Endothelial cell (in vitro differentiated cells): ENCODE measurements around the gene GRK6. TPM values are rescaled to one million over a fixed set of nuclear protein-coding genes. Genes with fewer than 3 reads are reported as not detected.

Experiments
- DNase-seq: peaks from one replicate; pipeline ENCODE4 v3.0.0; 2021; ENCODE audit warnings: low spot score
- H3K27ac Mint-ChIP-seq: one replicate; pipeline ENCODE4 v1.8.0; 2021; ENCODE audit warnings: mixed read lengths, inconsistent platforms; ENCODE audit not compliant: unreplicated experiment
- H3K27me3 Mint-ChIP-seq: one replicate; pipeline ENCODE4 v1.8.0; 2021; ENCODE audit warnings: mild to moderate bottlenecking, moderate library complexity, mixed read lengths, inconsistent platforms; ENCODE audit not compliant: unreplicated experiment
- H3K36me3 Mint-ChIP-seq: one replicate; pipeline ENCODE4 v1.8.0; 2021; ENCODE audit warnings: mild to moderate bottlenecking, low read depth, mixed read lengths, inconsistent platforms; ENCODE audit not compliant: unreplicated experiment
- H3K4me1 Mint-ChIP-seq: one replicate; pipeline ENCODE4 v1.8.0; 2021; ENCODE audit warnings: mild to moderate bottlenecking, mixed read lengths, inconsistent platforms; ENCODE audit not compliant: unreplicated experiment
- H3K4me3 Mint-ChIP-seq: one replicate; pipeline ENCODE4 v1.8.0; 2021; ENCODE audit warnings: mild to moderate bottlenecking, mixed read lengths, inconsistent platforms; ENCODE audit not compliant: unreplicated experiment
- H3K9me3 Mint-ChIP-seq: one replicate; pipeline ENCODE4 v1.8.0; 2021; ENCODE audit warnings: mixed read lengths, inconsistent platforms; ENCODE audit not compliant: unreplicated experiment
- total RNA-seq: library from RNA; stranded (reverse); fragmentation: NEBNext Ultra II Directional; extraction: Animal tissue kit (Norgen Biotek cat#: 25700); gene quantifications from one replicate; pipeline ENCODE4 v1.2.1, GENCODE V29; 2021; ENCODE audit not compliant: unreplicated experiment
- TF ChIP-seq, protein P1 (sequence below): fragments of 200-600 bp; sonication (generic); IDR thresholded peaks from one replicate; pipeline ENCODE4 v1.5.0; 2021; ENCODE audit warnings: antibody characterized with exemption; ENCODE audit not compliant: unreplicated experiment

GRK6 gene
- total RNA-seq, 1 donor from 2014 or later, result 33.1 TPM

DNA sequence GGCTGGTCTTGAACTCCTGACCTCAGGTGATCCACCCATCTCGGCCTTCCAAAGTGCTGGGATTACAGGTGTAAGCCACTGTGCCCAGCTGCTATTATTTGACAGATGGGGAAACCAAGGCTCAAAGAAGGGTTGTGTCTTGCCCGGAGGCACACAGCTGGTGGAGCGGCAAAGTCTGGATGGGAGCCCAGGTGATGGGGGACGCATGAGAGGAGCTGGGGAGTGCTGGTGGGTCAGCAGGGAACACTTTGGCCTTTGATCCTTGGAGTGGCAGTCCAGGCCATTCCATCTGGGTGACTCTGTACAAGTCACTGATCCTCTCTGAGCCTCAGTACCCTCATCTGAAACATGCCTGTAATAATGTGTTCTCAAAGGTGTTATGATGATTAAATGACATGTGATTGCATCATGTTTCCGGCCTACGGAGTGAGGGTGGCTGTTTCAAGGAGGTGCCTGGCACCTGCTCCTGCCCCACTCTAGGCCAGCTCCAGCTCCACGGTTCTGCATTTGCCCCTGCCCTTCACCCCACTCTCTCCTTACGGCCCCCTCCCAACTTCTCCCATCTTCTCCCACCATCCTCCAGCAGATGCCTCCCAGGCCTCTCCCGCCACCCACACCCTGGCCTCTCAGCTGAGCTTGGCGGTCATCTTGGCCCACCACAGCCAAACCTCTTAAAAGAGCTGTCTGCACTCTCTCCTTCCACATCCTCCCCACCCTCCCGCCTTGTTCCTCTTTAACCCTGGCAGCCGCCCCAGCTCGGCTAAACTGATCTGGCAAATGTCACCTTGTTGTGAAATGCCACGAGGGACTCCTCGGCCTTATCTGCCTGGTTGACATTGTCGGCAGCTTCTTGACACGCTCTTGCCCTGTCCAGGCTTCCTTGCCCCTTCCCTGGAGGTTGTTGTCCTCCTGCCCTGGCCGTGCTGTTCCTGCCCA, 52.5 kb downstream of the GRK6 start:
- Mint-ChIP-seq H3K36me3 (peaks cover 26% of the 10 kb centered on the region), H3K27me3 (peaks cover 31% of the 10 kb centered on the region), H3K9me3 (no peaks in the 10 kb centered on the region), H3K27ac (peak overlapping the region; percentile 83), H3K4me1 (peaks cover 27% of the 10 kb centered on the region), H3K4me3 (peak overlapping the region; percentile 74)
- no peak for DNase-seq
- TF ChIP-seq, protein P1, sequence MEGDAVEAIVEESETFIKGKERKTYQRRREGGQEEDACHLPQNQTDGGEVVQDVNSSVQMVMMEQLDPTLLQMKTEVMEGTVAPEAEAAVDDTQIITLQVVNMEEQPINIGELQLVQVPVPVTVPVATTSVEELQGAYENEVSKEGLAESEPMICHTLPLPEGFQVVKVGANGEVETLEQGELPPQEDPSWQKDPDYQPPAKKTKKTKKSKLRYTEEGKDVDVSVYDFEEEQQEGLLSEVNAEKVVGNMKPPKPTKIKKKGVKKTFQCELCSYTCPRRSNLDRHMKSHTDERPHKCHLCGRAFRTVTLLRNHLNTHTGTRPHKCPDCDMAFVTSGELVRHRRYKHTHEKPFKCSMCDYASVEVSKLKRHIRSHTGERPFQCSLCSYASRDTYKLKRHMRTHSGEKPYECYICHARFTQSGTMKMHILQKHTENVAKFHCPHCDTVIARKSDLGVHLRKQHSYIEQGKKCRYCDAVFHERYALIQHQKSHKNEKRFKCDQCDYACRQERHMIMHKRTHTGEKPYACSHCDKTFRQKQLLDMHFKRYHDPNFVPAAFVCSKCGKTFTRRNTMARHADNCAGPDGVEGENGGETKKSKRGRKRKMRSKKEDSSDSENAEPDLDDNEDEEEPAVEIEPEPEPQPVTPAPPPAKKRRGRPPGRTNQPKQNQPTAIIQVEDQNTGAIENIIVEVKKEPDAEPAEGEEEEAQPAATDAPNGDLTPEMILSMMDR, result no peak

DNA sequence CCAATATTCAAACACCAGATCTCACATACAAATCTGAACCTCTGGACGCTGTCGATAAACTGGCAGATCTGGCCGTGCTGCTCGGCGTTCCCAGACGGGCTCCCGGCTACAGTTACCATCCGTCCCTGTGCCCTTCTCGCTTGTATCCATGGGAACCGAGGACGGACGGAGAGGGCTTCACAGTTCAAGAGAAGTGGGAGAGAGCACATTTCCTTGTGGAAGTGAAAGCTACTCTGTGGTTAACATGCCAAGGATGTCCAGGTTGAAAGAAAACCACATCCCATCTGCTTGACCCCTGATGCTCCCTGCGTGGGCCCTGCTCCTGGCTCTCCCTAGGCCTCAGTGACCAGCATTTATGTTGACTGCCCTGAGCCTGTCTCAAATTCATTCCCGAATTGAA, 53.3 kb downstream of the GRK6 start:
- TF ChIP-seq, protein P1, result no peak
- H3K4me1 Mint-ChIP-seq, result peaks cover 22% of the 10 kb centered on the region
- peaks cover 31% of the 10 kb centered on the region for H3K36me3 Mint-ChIP-seq
- peak overlapping the region; percentile 74 for H3K4me3 Mint-ChIP-seq
- H3K27ac Mint-ChIP-seq, result peak overlapping the region; percentile 83
- DNase-seq, result no peak
- no peaks in the 10 kb centered on the region for H3K9me3 Mint-ChIP-seq
- peaks cover 32% of the 10 kb centered on the region for H3K27me3 Mint-ChIP-seq

DNA sequence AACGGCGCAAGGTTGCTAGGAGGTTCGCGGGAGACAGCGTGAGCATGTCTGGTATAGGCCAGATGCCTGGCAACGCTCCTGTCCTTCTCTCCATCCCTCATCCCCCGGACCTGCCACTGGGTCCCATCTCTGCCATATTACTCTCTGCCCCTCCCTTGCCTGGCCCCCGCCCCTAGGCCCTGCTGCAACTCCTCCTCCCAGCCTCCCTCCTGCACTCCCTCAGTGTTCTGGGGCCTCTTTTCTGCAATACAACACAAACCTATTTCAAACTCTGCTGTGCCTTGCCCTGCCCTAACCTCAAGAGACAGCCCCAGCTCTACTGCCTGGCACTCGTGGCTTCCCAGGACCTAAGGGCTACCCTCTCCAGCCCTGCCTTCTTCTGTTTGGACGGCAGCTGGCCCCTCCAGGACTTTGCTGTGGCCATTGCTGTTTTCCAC, 55.9 kb downstream of the GRK6 start:
- no peak overlapping the region for H3K4me3 Mint-ChIP-seq
- H3K27ac Mint-ChIP-seq, result peak overlapping the region; percentile 61
- H3K27me3 Mint-ChIP-seq, result peaks cover 27% of the 10 kb centered on the region
- H3K4me1 Mint-ChIP-seq, result peaks cover 23% of the 10 kb centered on the region
- TF ChIP-seq, protein P1, result no peak
- H3K36me3 Mint-ChIP-seq, result peaks cover 32% of the 10 kb centered on the region
- no peak for DNase-seq
- H3K9me3 Mint-ChIP-seq, result no peaks in the 10 kb centered on the region

DNA sequence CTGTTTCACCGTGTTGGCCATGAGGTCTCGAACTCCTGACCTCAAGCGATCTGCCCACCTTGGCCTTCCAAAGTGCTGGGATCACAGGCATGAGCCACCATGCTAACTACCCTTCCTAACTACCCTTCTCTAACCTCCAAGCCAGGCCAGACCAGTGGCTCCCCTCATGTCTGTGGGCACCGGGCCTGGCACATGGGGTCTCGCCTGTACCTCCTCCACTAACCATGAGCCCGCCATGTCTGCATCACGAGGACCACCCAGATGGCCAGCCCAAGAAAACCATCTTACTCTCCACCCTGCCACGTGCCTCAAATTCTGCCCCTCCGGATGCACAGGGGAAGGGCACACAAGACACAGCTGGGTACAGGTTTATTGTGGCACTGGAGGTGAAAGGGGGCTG, 56.6 kb downstream of the GRK6 start:
- TF ChIP-seq, protein P1, result no peak
- Mint-ChIP-seq H3K4me3 (peak overlapping the region; percentile 76), H3K4me1 (peaks cover 23% of the 10 kb centered on the region), H3K27ac (no peak overlapping the region), H3K27me3 (peaks cover 23% of the 10 kb centered on the region), H3K36me3 (peaks cover 35% of the 10 kb centered on the region), H3K9me3 (no peaks in the 10 kb centered on the region)
- no peak for DNase-seq
